Cortex of kidney (tissue), 1 donor: Measurements from ENCODE around the gene TGM2.

Source experiments
- DNase-seq: peaks from one replicate; lab custom pipeline; 2025; lab: John Stamatoyannopoulos, UW

Gene TGM2

DNA sequence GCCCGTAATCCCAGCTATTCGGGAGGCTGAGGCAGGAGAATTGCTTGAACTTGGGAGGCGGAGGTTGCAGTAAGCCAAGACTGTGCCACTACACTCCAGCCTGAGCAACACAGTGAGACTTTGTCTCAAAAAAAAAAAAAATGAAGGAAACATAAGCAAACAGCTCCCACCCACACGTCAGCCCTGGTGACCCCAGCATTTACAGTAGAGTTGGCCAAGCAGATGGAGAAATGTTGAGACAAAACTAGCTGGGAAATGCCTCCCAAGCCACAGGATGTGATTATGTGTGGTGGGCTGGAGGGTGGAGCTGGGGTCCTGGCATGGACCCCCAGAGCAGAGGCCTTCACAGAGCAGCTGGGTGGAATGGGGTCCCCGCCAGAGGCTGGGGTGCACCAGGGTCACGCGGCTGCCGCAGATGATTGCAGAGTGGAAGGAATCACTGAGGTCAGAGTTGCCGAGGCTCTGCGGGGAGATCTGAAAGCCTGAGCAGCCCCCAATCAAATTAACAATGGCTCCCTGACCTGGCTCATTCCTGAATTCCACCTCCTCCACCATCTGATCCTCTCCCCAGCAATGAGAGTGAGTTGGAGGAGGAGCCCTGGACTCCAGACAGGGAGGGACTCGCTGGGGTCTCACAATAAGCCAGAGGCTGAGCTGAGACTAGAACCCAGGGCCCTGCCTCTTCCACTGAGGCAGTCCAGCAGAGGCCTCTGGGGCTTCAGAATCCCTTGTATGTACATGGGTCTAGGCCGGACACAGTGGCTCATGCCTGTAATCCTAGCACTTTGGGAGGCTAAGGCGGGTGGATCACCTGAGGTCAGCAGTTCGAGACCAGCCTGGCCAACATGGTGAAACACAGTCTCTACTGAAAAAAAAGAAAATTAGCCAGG is 34.7 kb upstream of the TGM2 start:
- no peak for DNase-seq

GRCh38 chr20:38198238-38198861 is 33.3 kb upstream of the TGM2 start:
- no peak for DNase-seq

DNA sequence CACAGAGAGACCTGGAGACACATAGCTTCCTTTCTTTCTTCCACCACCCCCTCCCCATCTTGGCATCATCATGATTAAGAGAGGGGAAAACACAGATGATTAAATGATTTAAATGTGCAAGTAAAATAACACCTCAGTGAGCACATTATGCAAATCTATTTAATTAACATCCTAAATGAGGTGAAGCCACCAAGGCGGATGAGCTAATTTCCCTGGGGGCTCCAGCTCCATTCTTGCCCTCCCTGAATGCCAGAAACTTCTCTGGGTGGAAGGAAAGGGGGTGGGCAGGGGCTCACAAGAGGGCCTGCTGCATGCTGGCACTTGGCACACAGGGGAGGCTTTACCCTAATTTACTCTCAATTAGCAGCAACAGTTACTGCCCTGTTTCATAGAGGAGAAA is 32.5 kb upstream of the TGM2 start:
- no peak for DNase-seq

- no peak for DNase-seq
Measured at GRCh38 chr20:38197217-38197616, 32.1 kb upstream of the TGM2 start.

DNA sequence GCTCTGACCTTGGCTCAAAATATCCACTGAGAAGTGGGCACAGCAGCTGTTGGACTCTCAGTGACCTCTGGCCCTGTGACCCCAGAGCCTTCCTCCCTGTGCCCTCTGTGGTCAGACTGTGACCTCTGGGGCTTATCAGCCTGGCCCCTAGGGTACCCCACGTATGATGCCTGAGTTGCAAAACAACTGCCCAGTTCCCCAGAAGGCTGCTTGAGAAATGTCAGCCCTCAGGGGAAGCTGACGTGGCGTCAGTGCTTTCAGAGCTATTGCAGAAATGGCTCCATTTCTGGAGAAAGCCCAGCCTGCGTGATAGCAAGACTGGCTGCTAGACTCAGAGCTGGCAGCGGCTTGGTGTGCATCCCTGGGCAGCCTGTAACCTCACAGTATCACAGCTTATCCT is 31.5 kb upstream of the TGM2 start:
- no peak for DNase-seq

- no peak for DNase-seq
Measured at GRCh38 chr20:38196076-38196475, 31.0 kb upstream of the TGM2 start.

- DNase-seq = no peak
Measured at GRCh38 chr20:38195521-38195920, 30.5 kb upstream of the TGM2 start.

GRCh38 chr20:38194971-38195504 is 30.0 kb upstream of the TGM2 start:
- DNase-seq = no peak

- DNase-seq = no peak
Measured at GRCh38 chr20:38193586-38194105, 28.6 kb upstream of the TGM2 start.

DNA sequence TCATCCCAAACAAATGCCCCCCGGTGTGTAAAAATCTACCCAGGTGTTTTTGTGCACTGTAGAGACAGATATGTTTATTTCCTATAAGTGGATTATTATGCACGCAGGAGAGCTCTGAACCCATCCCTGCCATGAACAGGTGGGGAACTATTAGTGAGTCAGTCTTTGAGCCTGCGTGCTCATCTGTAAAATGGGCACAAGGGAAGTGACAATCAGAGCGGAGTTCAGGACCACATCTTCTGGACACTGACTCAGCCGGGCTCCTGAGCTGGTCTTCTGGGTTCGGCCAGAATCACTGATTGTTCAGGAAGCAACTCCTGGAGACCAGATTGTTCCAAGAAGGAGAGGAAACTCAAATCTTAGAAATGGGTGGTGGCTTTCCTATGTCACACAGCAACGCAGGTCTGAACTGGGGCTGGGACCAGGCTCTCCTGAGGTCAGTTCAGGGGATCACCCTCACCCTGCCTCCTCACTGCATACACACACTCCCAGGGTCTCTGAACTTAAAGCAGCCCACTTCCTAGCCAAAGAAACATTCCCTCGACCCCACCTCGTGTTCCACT is 27.3 kb upstream of the TGM2 start:
- no peak for DNase-seq

DNA sequence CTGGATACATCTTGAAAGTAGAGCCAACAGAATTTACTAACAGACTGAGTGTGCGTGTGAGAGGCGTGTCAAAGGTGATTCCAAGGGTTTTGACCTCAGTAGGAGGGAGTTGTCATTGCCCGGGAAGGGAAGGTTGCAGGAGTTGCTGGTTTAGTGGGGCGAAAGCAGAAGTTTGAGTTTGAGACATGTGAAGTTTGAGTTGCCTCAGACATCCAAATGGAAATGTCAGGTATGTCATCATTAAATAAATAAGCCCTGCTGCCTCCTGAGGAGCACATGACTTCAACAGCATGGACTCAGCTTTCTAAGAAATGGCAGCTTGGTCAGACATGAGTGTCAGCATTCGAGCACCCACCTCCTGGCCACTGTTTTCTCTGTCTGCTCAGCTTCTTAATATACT is 26.6 kb upstream of the TGM2 start:
- DNase-seq = no peak

- no peak for DNase-seq
Measured at GRCh38 chr20:38190936-38191371, 25.9 kb upstream of the TGM2 start.

- no peak for DNase-seq
Measured at GRCh38 chr20:38190166-38190565, 25.1 kb upstream of the TGM2 start.

DNA sequence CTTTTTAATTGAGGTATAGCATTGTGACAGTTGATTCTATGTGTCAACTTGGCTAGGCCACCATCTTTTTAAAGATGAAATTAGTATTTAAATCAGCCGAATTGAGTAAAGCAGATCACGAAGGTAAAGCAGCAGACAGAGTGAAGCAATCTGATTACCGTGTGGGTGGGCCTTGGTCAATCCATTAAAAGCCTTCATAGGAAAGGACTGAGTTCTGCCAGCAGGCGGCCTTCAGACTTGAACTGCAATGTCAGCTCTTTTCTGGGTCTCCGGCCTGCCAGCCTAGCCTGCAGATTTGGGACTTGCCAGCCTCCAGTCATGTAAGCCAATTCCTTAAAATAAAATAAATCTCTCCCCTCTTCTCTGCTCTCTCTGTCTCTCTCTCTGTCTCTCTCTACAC is 22.4 kb upstream of the TGM2 start:
- no peak for DNase-seq

DNA sequence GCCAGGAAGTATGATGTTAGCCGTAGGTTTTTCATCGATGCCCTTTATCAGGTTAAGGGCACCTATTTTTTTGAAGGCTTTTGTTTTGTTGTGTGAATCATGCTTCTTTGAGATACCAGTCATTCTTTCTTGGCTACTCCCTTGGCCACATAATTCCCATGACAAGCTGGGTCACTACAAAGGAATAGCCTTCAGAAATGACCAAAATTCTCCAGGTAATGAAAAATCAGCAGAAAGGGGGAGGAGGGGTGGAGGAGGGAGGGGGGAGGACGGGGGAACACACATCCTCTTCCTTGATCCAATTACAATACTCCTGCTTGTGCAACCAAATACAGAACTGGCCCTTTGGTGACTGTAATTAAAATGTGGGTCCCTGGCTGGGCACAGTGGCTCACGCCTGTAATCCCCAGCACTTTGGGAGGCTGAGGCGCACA is 21.7 kb upstream of the TGM2 start:
- no peak for DNase-seq

DNA sequence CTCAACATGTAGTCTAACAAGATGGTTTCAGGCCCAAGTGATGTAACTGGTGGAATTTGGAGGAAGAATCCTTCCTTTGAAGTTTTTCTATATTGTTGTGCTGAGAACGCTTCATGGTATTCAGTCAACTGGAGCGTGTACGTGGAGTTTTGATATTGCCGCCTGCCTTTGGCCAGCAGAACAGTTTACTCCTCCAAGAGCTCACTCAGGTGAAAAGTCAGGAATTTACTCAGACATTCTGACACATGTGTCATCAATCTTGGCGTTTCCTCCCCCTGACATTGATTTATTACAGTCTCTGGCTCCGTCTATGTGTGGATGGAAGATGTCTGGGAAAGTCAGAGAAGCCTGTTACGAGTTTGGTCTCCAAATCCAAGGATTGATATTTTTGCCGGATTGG is 19.0 kb upstream of the TGM2 start:
- no peak for DNase-seq

DNA sequence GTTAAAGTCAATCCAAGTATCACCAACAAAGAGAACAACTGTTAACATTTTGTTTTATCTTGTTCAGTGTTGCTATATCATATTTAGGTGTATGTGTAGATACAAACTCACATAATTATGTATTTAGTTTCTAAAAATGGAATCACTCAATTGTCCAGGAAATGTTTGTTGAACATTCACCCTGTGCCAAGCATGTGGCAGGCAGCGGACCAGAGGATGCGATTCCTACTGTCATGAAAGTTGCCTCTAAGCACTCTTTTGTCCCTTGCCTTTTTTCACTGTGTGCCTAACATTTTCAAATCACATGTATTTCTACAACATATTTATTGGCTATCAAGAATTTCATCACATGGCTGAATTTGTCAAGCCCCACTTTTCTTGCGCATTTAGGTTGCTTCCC is 16.9 kb upstream of the TGM2 start:
- DNase-seq = no peak

- DNase-seq = no peak
Measured at GRCh38 chr20:38181207-38181801, 16.2 kb upstream of the TGM2 start.

- DNase-seq = no peak
Measured at GRCh38 chr20:38180781-38181180, 15.7 kb upstream of the TGM2 start.

- no peak for DNase-seq
Measured at GRCh38 chr20:38179846-38180245, 14.8 kb upstream of the TGM2 start.

GRCh38 chr20:38178581-38178980 is 13.5 kb upstream of the TGM2 start:
- no peak for DNase-seq

DNA sequence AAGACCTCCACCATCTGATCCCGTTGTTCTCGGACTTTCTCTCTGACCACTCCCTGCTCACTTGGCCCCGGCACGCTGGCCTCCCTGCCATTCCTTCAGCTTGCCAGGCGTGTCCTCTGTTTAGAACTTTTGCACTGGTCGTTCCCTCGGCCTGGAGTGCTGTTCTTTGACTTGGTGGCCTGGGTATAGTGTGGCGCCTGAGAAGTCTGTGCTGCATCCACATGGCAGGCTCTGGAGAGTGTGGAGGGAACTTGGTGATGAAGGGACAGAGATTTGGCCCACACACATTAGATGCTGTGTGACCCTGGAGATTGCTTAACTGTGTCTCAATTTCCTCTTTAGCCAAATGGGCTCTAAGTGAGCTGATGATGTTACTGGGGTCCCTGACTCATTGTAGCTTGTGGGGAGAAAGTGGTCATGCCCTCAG is 13.0 kb upstream of the TGM2 start:
- no peak for DNase-seq
